H9 (cell line): Measurements from ENCODE around the gene TGFA. TPM values are rescaled to one million over a fixed set of nuclear protein-coding genes. Genes with fewer than 3 reads are reported as not detected.

Experiments
- DNase-seq: peaks from one replicate; pipeline ENCODE4 v3.0.0-alpha.2; 2017
- H2AFZ ChIP-seq: one replicate; pipeline ENCODE4 v1.6.1; 2013; ENCODE audit warnings: mild to moderate bottlenecking, low read length, control low read depth, moderate library complexity
- H2AK5ac ChIP-seq: 2 replicates; pipeline ENCODE4 v1.6.1; 2013; ENCODE audit warnings: low read length, control low read depth, mixed read lengths; ENCODE audit not compliant: insufficient read length
- H2BK120ac ChIP-seq: one replicate; pipeline ENCODE4 v1.6.1; 2013; ENCODE audit warnings: low read depth, mild to moderate bottlenecking, low read length, control low read depth, inconsistent platforms; ENCODE audit not compliant: poor library complexity, severe bottlenecking
- H2BK12ac ChIP-seq: 2 replicates; pipeline ENCODE4 v1.6.1; 2013; ENCODE audit warnings: low read length, control low read depth, mixed read lengths, low read depth; ENCODE audit not compliant: insufficient read length
- H2BK15ac ChIP-seq: 2 replicates; pipeline ENCODE4 v1.6.1; 2013; ENCODE audit warnings: low read depth, low read length, control low read depth
- H2BK20ac ChIP-seq: one replicate; pipeline ENCODE4 v1.6.1; 2013; ENCODE audit warnings: low read depth, mild to moderate bottlenecking, low read length, control low read depth, inconsistent platforms; ENCODE audit not compliant: poor library complexity, severe bottlenecking
- H2BK5ac ChIP-seq: 2 replicates; pipeline ENCODE4 v1.6.1; 2013; ENCODE audit warnings: low read length, control low read depth, mixed read lengths; ENCODE audit not compliant: insufficient read length
- H3K14ac ChIP-seq: 2 replicates; pipeline ENCODE4 v1.6.1; 2013; ENCODE audit warnings: low read length, control low read depth; ENCODE audit not compliant: insufficient read depth
- H3K18ac ChIP-seq: 2 replicates; pipeline ENCODE4 v1.6.1; 2013; ENCODE audit warnings: low read depth, mild to moderate bottlenecking, mixed read lengths, low read length, control low read depth; ENCODE audit not compliant: insufficient read length
- H3K23ac ChIP-seq: 2 replicates; pipeline ENCODE4 v1.6.1; 2013; ENCODE audit warnings: low read length, control low read depth, mixed read lengths, low read depth; ENCODE audit not compliant: insufficient read length
- H3K23me2 ChIP-seq: 2 replicates; pipeline ENCODE4 v1.6.1; 2013; ENCODE audit warnings: low read depth, mild to moderate bottlenecking, mixed read lengths, low read length, control low read depth; ENCODE audit not compliant: insufficient read length, poor library complexity, severe bottlenecking
- H3K27ac ChIP-seq: 2 replicates; pipeline ENCODE4 v1.5.1; 2013; ENCODE audit warnings: low read length, control low read depth, mixed read lengths, low read depth; ENCODE audit not compliant: insufficient read length
- H3K27me3 ChIP-seq: 2 replicates; pipeline ENCODE4 v1.6.1; 2013; ENCODE audit warnings: low read length, control low read depth, inconsistent platforms; ENCODE audit not compliant: insufficient read depth
- H3K4ac ChIP-seq: 2 replicates; pipeline ENCODE4 v1.6.1; 2013; ENCODE audit warnings: low read depth, mild to moderate bottlenecking, control low read depth, inconsistent platforms, low read length, moderate library complexity
- H3K4me1 ChIP-seq: 2 replicates; pipeline ENCODE4 v1.6.1; 2013; ENCODE audit warnings: low read length, control low read depth, inconsistent platforms; ENCODE audit not compliant: insufficient read depth
- H3K4me2 ChIP-seq: 2 replicates; pipeline ENCODE4 v1.6.1; 2013; ENCODE audit warnings: low read length, control low read depth, mixed read lengths; ENCODE audit not compliant: insufficient read length, insufficient read depth
- H3K56ac ChIP-seq: 2 replicates; pipeline ENCODE4 v1.6.1; 2013; ENCODE audit warnings: low read depth, mild to moderate bottlenecking, mixed read lengths, low read length, control low read depth; ENCODE audit not compliant: insufficient read length
- H3K79me1 ChIP-seq: 2 replicates; pipeline ENCODE4 v1.6.1; 2013; ENCODE audit warnings: low read depth, mild to moderate bottlenecking, moderate library complexity, low read length, control low read depth, inconsistent platforms; ENCODE audit not compliant: insufficient read depth, poor library complexity, severe bottlenecking
- H3K79me2 ChIP-seq: 2 replicates; pipeline ENCODE4 v1.6.1; 2013; ENCODE audit warnings: low read length, control low read depth, inconsistent platforms; ENCODE audit not compliant: insufficient read depth
- H3K9ac ChIP-seq: 2 replicates; pipeline ENCODE4 v1.6.1; 2013; ENCODE audit warnings: low read length, control low read depth, mixed read lengths; ENCODE audit not compliant: insufficient read length; ENCODE audit errors: extremely low read depth
- H3K9me3 ChIP-seq: one replicate; pipeline ENCODE4 v1.6.1; 2013; ENCODE audit warnings: low read depth, low read length, inconsistent platforms; ENCODE audit not compliant: control insufficient read depth
- H3T11ph ChIP-seq: one replicate; pipeline ENCODE4 v1.6.1; 2013; ENCODE audit warnings: mild to moderate bottlenecking, low read length, control low read depth, inconsistent platforms
- H4K20me1 ChIP-seq: one replicate; pipeline ENCODE4 v1.6.1; 2013; ENCODE audit not compliant: control insufficient read depth, insufficient read length, insufficient read depth
- H4K5ac ChIP-seq: 2 replicates; pipeline ENCODE4 v1.6.1; 2013; ENCODE audit warnings: low read depth, mild to moderate bottlenecking, mixed read lengths, low read length, control low read depth; ENCODE audit not compliant: insufficient read length
- H4K8ac ChIP-seq: replicated peaks from 2 replicates; pipeline ENCODE4 v1.6.1; 2013; ENCODE audit warnings: low read length, control low read depth, mixed read lengths, low read depth; ENCODE audit not compliant: insufficient read length
- H4K91ac ChIP-seq: 2 replicates; pipeline ENCODE4 v1.6.1; 2013; ENCODE audit warnings: low read depth, mild to moderate bottlenecking, moderate library complexity, mixed read lengths, low read length, control low read depth; ENCODE audit not compliant: insufficient read length
- H3K27ac Mint-ChIP-seq, 3 experiments: 2 replicates in 2 of 3; 3 replicates in 1 of 3; pipeline ENCODE4 v1.8.0; 2020 to 2021; ENCODE audit warnings: mixed read lengths in 3 of 3, mild to moderate bottlenecking in 1 of 3, moderate library complexity in 1 of 3
- H3K27me3 Mint-ChIP-seq: 2 replicates; pipeline ENCODE4 v1.8.0; 2021; ENCODE audit warnings: low read depth, mild to moderate bottlenecking, moderate library complexity, mixed read lengths
- H3K36me3 Mint-ChIP-seq, 3 experiments: 2 replicates in 2 of 3; 3 replicates in 1 of 3; pipeline ENCODE4 v1.8.0; 2020 to 2021; ENCODE audit warnings: low read depth in 3 of 3, mixed read lengths in 3 of 3; ENCODE audit not compliant: insufficient read depth in 1 of 3
- H3K4me1 Mint-ChIP-seq, 2 experiments: 2 replicates each; pipeline ENCODE4 v1.8.0; 2020; ENCODE audit warnings: mixed read lengths in 2 of 2
- H3K4me3 Mint-ChIP-seq, 2 experiments: 2 replicates in 1 of 2; 3 replicates in 1 of 2; pipeline ENCODE4 v1.8.0; 2020 to 2021; ENCODE audit warnings: mild to moderate bottlenecking in 2 of 2, mixed read lengths in 2 of 2, moderate library complexity in 1 of 2
- H3K9me3 Mint-ChIP-seq, 2 experiments: 2 replicates in 1 of 2; 3 replicates in 1 of 2; pipeline ENCODE4 v1.8.0; 2020; ENCODE audit warnings: mild to moderate bottlenecking in 2 of 2, mixed read lengths in 2 of 2, moderate library complexity in 1 of 2
- WGBS: extraction: QIAGEN DNeasy Blood & Tissue Kit; methylation state at CpG from one replicate; pipeline ENCODE4 v1.1.7; 2013; ENCODE audit warnings: missing lambda C conversion rate, low lambda C conversion rate, mixed read lengths; ENCODE audit not compliant: insufficient read length; ENCODE audit errors: extremely low coverage; 5-methylcytosine and 5-hydroxymethylcytosine counted together
- total RNA-seq: library from RNA; stranded (reverse); gene quantifications from 2 replicates; pipeline ENCODE4 v1.2.1, GENCODE V29; 2021
- TF ChIP-seq, protein P1 (sequence below): fragments of 200-600 bp; sonication (generic); conservative IDR thresholded peaks from 3 replicates; pipeline ENCODE4 v1.8.0; 2021; ENCODE audit warnings: antibody characterized with exemption, mild to moderate bottlenecking

TGFA gene
- total RNA-seq, 1 experiment from 2014 or later: 3.3 TPM

GRCh38 chr2:70417011-70417410, 136.6 kb downstream of the TGFA start:
- H3K56ac ChIP-seq: no peak overlapping the region
- H3K14ac ChIP-seq: no peak overlapping the region
- H3K9ac ChIP-seq: no peak overlapping the region
- no peaks in the 10 kb centered on the region for H3K23me2 ChIP-seq
- H3K23ac ChIP-seq: no peak overlapping the region
- no peaks in the 10 kb centered on the region for H3K9me3 ChIP-seq
- TF ChIP-seq, protein P1, sequence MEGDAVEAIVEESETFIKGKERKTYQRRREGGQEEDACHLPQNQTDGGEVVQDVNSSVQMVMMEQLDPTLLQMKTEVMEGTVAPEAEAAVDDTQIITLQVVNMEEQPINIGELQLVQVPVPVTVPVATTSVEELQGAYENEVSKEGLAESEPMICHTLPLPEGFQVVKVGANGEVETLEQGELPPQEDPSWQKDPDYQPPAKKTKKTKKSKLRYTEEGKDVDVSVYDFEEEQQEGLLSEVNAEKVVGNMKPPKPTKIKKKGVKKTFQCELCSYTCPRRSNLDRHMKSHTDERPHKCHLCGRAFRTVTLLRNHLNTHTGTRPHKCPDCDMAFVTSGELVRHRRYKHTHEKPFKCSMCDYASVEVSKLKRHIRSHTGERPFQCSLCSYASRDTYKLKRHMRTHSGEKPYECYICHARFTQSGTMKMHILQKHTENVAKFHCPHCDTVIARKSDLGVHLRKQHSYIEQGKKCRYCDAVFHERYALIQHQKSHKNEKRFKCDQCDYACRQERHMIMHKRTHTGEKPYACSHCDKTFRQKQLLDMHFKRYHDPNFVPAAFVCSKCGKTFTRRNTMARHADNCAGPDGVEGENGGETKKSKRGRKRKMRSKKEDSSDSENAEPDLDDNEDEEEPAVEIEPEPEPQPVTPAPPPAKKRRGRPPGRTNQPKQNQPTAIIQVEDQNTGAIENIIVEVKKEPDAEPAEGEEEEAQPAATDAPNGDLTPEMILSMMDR: no peak
- H4K5ac ChIP-seq: no peak overlapping the region
- no peak overlapping the region for H3K4me3 Mint-ChIP-seq
- no peak for DNase-seq
- no peak overlapping the region for H3K4me2 ChIP-seq
- peaks cover 7 to 9% of the 10 kb centered on the region in 2 experiments for H3K4me1 Mint-ChIP-seq
- H3K79me1 ChIP-seq: no peaks in the 10 kb centered on the region
- H2AK5ac ChIP-seq: no peak overlapping the region
- no peaks in the 10 kb centered on the region for H3K79me2 ChIP-seq
- H4K20me1 ChIP-seq: no peaks in the 10 kb centered on the region
- no peak overlapping the region for H3K18ac ChIP-seq
- H3K27me3 Mint-ChIP-seq: peaks cover 4% of the 10 kb centered on the region
- H3K27ac Mint-ChIP-seq: no peak overlapping the region
- no peaks in the 10 kb centered on the region for H3K36me3 Mint-ChIP-seq
- H4K91ac ChIP-seq: no peak overlapping the region
- H3K27ac ChIP-seq: no peak overlapping the region
- H2BK15ac ChIP-seq: no peak overlapping the region
- no peak overlapping the region for H2BK12ac ChIP-seq
- no peak overlapping the region for H2BK5ac ChIP-seq
- no peak overlapping the region for H2AFZ ChIP-seq
- H2BK120ac ChIP-seq: no peak overlapping the region
- no peaks in the 10 kb centered on the region for H3K4me1 ChIP-seq
- no peaks in the 10 kb centered on the region for H3K27me3 ChIP-seq
- H3T11ph ChIP-seq: no peak overlapping the region
- H3K4ac ChIP-seq: no peak overlapping the region
- no peaks in the 10 kb centered on the region for H3K9me3 Mint-ChIP-seq
- no peak overlapping the region for H4K8ac ChIP-seq
- no CpG with 5 or more reads among the region's 1 CpG for WGBS
- H2BK20ac ChIP-seq: no peak overlapping the region
